CD14-positive monocyte (primary cell): ENCODE results near the gene CREG2. TPM values are rescaled to one million over a fixed set of nuclear protein-coding genes. Genes with fewer than 3 reads are reported as not detected.

ENCODE experiments used
- DNase-seq, 3 donors: peaks; one replicate each; pipeline ENCODE4 v3.0.0-alpha.2; 2011 to 2022
- H2AFZ ChIP-seq: 2 replicates; pipeline ENCODE4 v1.6.0; 2012; ENCODE audit warnings: mild to moderate bottlenecking, low read depth, low read length, inconsistent platforms; ENCODE audit not compliant: insufficient read depth, poor library complexity, severe bottlenecking
- H3K27ac ChIP-seq, 2 donors: 1 replicate in 1 of 2; 2 replicates in 1 of 2; pipeline ENCODE4 v1.5.1; 2012 to 2013; ENCODE audit warnings: low read length in 2 of 2, control low read depth in 1 of 2, inconsistent platforms in 1 of 2, low read depth in 1 of 2, mild to moderate bottlenecking in 1 of 2
- H3K27me3 ChIP-seq, 2 donors: one replicate each; pipeline versions ENCODE4 v1.6.0 to v1.6.1; 2011 to 2013; ENCODE audit warnings: low read length in 2 of 2; ENCODE audit not compliant: control insufficient read depth in 2 of 2, insufficient read depth in 2 of 2
- H3K36me3 ChIP-seq, 2 donors: replicated peaks in 1 of 2; 1 replicate in 1 of 2; 2 replicates in 1 of 2; pipeline versions ENCODE4 v1.5.1 to v1.6.1; 2012 to 2013; ENCODE audit warnings: low read length in 2 of 2, control low read depth in 1 of 2, inconsistent platforms in 1 of 2, mild to moderate bottlenecking in 1 of 2; ENCODE audit not compliant: insufficient read depth in 2 of 2, control insufficient read depth in 1 of 2
- H3K4me1 ChIP-seq, 2 donors: 1 replicate in 1 of 2; 2 replicates in 1 of 2; pipeline versions ENCODE4 v1.5.1 to v1.6.1; 2012 to 2013; ENCODE audit warnings: low read length in 2 of 2, control low read depth in 1 of 2, inconsistent platforms in 1 of 2, mild to moderate bottlenecking in 1 of 2, moderate library complexity in 1 of 2; ENCODE audit not compliant: insufficient read depth in 2 of 2, control insufficient read depth in 1 of 2
- H3K4me2 ChIP-seq: replicated peaks from 2 replicates; pipeline ENCODE3; 2012; ENCODE audit warnings: low read length, moderate library complexity, mild to moderate bottlenecking; ENCODE audit not compliant: poor library complexity, severe bottlenecking; ENCODE audit errors: extremely low read depth
- H3K4me3 ChIP-seq, 3 experiments: fragments of 200-600 bp in 1 of 3; sonication (generic) in 1 of 3; replicated peaks in 1 of 3; 1 replicate in 2 of 3; 2 replicates in 1 of 3; pipeline ENCODE4 v1.5.1; 2011 to 2013; ENCODE audit warnings: low read length in 3 of 3, mild to moderate bottlenecking in 3 of 3, control low read depth in 2 of 3, low read depth in 2 of 3, inconsistent platforms in 1 of 3, moderate library complexity in 1 of 3
- H3K79me2 ChIP-seq: 2 replicates; pipeline ENCODE4 v1.6.0; 2012; ENCODE audit warnings: mild to moderate bottlenecking, control low read depth, inconsistent platforms, low read length, moderate library complexity; ENCODE audit not compliant: insufficient read depth
- H3K9ac ChIP-seq: 2 replicates; pipeline ENCODE4 v1.6.0; 2017; ENCODE audit warnings: low read length, mild to moderate bottlenecking; ENCODE audit not compliant: insufficient read depth, poor library complexity, severe bottlenecking
- H3K9me3 ChIP-seq, 2 donors: replicated peaks in 1 of 2; 1 replicate in 1 of 2; 2 replicates in 1 of 2; pipeline versions ENCODE4 v1.5.1 to v1.6.1; 2012 to 2013; ENCODE audit warnings: low read length in 2 of 2, control low read depth in 1 of 2; ENCODE audit not compliant: control insufficient read depth in 1 of 2, insufficient read depth in 1 of 2
- H4K20me1 ChIP-seq: 2 replicates; pipeline ENCODE4 v1.6.0; 2012; ENCODE audit warnings: mild to moderate bottlenecking, low read length, control low read depth, moderate library complexity; ENCODE audit not compliant: insufficient read depth
- H3K27ac Mint-ChIP-seq, 7 donors: one replicate each; pipeline ENCODE4 v1.8.0; 2020; ENCODE audit warnings: mild to moderate bottlenecking in 7 of 7, mixed read lengths in 7 of 7, moderate library complexity in 6 of 7, inconsistent platforms in 2 of 7
- H3K27me3 Mint-ChIP-seq, 3 donors: one replicate each; pipeline ENCODE4 v1.8.0; 2021 to 2022; ENCODE audit warnings: low read depth in 3 of 3, mild to moderate bottlenecking in 3 of 3, mixed read lengths in 3 of 3, moderate library complexity in 3 of 3, inconsistent platforms in 1 of 3
- H3K36me3 Mint-ChIP-seq, 2 donors: one replicate each; pipeline ENCODE4 v1.8.0; 2020; ENCODE audit warnings: mixed read lengths in 2 of 2, inconsistent platforms in 1 of 2, mild to moderate bottlenecking in 1 of 2
- H3K4me1 Mint-ChIP-seq: one replicate; pipeline ENCODE4 v1.8.0; 2020; ENCODE audit warnings: mild to moderate bottlenecking, mixed read lengths
- H3K4me3 Mint-ChIP-seq, 2 donors: one replicate each; pipeline ENCODE4 v1.8.0; 2020; ENCODE audit warnings: mild to moderate bottlenecking in 2 of 2, mixed read lengths in 2 of 2, moderate library complexity in 1 of 2
- H3K9me3 Mint-ChIP-seq, 7 donors: one replicate each; pipeline ENCODE4 v1.8.0; 2020 to 2022; ENCODE audit warnings: mixed read lengths in 7 of 7, mild to moderate bottlenecking in 6 of 7, moderate library complexity in 6 of 7, inconsistent platforms in 2 of 7
- CTCF ChIP-seq: fragments of 200-600 bp; IDR thresholded peaks from one replicate; pipeline ENCODE4 v1.8.0; 2022; ENCODE audit warnings: antibody characterized with exemption, mild to moderate bottlenecking
- WGBS: methylation state at CpG from one replicate; pipeline ENCODE4 v1.1.5; 2013; ENCODE audit warnings: missing lambda C conversion rate; ENCODE audit not compliant: insufficient coverage; 5-methylcytosine and 5-hydroxymethylcytosine counted together
- intact Hi-C, 2 donors: fragments of 100-400 bp; cut with micrococcal nuclease; formaldehyde crosslinking; loops; one replicate each; pipeline versions ENCODE4 v1.15.0 to v1.15.1; 2023
- polyA plus RNA-seq, 3 donors: library from polyadenylated mRNA; depleted of rRNA in 1 of 3; unstranded in 2 of 3; stranded (reverse) in 1 of 3; fragments of 300-500 nt in 2 of 3; fragments of >200 nt in 1 of 3; fragmentation: Illumina TruSeq in 2 of 3; gene quantifications; 1 replicate in 2 of 3; 2 replicates in 1 of 3; pipeline ENCODE4 v1.2.3, GENCODE V29; 2012 to 2021

Gene CREG2
- polyA plus RNA-seq, 3 donors: not detected

GRCh38 chr2:101382442-101382841, 4.9 kb downstream of the CREG2 start:
- WGBS: 71% methylated on average over 1 of the region's 2 CpGs
- H3K27me3 ChIP-seq: peaks cover 28% of the 10 kb centered on the region in 2 donors
- peaks cover 28 to 44% (median 31%) of the 10 kb centered on the region in 3 donors for H3K27me3 Mint-ChIP-seq
- DNase-seq: no peak
- H3K9ac ChIP-seq: no peak overlapping the region
- no peaks in the 10 kb centered on the region for H3K79me2 ChIP-seq
- peaks cover 7 to 13% of the 10 kb centered on the region in 2 donors for H3K4me1 ChIP-seq
- H3K9me3 Mint-ChIP-seq: peaks cover 0 to 4% (median 0%) of the 10 kb centered on the region in 7 donors
- no peak overlapping the region for H3K27ac Mint-ChIP-seq
- intact Hi-C loops: no loop called here
- no peak overlapping the region for H3K4me3 ChIP-seq
- H2AFZ ChIP-seq: no peak overlapping the region
- no peaks in the 10 kb centered on the region for H3K36me3 ChIP-seq
- peaks cover 0 to 10% of the 10 kb centered on the region in 2 donors for H3K9me3 ChIP-seq
- no peak overlapping the region for H3K4me2 ChIP-seq
- no peaks in the 10 kb centered on the region for H4K20me1 ChIP-seq
- H3K4me3 Mint-ChIP-seq: no peak overlapping the region
- H3K36me3 Mint-ChIP-seq: peaks cover 0 to 5% of the 10 kb centered on the region in 2 donors
- peaks cover 10% of the 10 kb centered on the region for H3K4me1 Mint-ChIP-seq
- H3K27ac ChIP-seq: no peak overlapping the region
- TF ChIP-seq CTCF: no peak

DNA sequence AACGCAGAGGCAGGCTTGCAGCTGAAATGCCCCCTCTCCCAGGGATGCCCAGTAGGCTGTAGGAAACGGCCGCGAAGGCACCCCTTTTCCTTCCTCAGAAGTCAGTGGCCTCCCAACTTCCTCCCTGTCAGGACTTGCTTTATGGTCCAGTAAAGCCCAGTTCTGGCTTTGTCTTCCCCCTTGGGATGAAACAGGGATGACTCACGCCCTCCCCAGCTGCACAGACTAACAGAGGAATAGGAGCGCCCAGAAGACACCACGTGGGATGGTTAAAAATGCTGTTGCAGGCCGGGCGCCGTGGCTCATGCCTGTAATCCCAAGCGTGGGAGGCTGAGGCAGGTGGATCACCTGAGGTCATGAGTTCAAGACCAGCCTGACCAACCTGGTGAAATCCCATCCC, 6.9 kb downstream of the CREG2 start:
- H3K4me1 Mint-ChIP-seq: peaks cover 13% of the 10 kb centered on the region
- intact Hi-C loops: no loop called here
- TF ChIP-seq CTCF: no peak

More for the DNA sequence above, 6.9 kb downstream of the CREG2 start:
- H3K27me3 ChIP-seq: peaks cover 12% of the 10 kb centered on the region in 2 donors
- DNase-seq: peak in 1 of 3 donors; percentile 57
- peaks cover 0 to under 1% of the 10 kb centered on the region in 2 donors for H3K36me3 Mint-ChIP-seq
- 48% methylated on average over 8 of the region's 11 CpGs for WGBS
- H3K9ac ChIP-seq: no peak overlapping the region
- H2AFZ ChIP-seq: no peak overlapping the region
- H3K27ac ChIP-seq: no peak overlapping the region
- H3K79me2 ChIP-seq: no peaks in the 10 kb centered on the region
- H3K9me3 Mint-ChIP-seq: peaks cover 0 to 2% (median 0%) of the 10 kb centered on the region in 7 donors
- no peak overlapping the region for H3K27ac Mint-ChIP-seq
- H3K27me3 Mint-ChIP-seq: peaks cover 12 to 25% (median 15%) of the 10 kb centered on the region in 3 donors
- H4K20me1 ChIP-seq: no peaks in the 10 kb centered on the region
- H3K4me1 ChIP-seq: no peaks in the 10 kb centered on the region
- no peak overlapping the region for H3K4me3 Mint-ChIP-seq
- H3K4me3 ChIP-seq: no peak overlapping the region
- H3K4me2 ChIP-seq: no peak overlapping the region
- no peaks in the 10 kb centered on the region for H3K9me3 ChIP-seq
- H3K36me3 ChIP-seq: no peaks in the 10 kb centered on the region
